MM.1S (cell line): ENCODE data around the gene GJB5.

Experiments used
- DNase-seq: peaks from one replicate; pipeline ENCODE4 v3.0.0-alpha.2; 2015
- H2AFZ ChIP-seq: fragments of 300-600 bp; sonication (generic); 2 replicates; pipeline ENCODE4 v1.6.0; 2016; ENCODE audit warnings: antibody characterized with exemption, low read length
- H3F3A ChIP-seq: fragments of 300-600 bp; sonication (generic); 2 replicates; pipeline ENCODE4 v1.6.1; 2016; ENCODE audit warnings: mild to moderate bottlenecking, antibody characterized with exemption, low read length, moderate library complexity, mixed read lengths; ENCODE audit not compliant: insufficient read depth
- H3K27ac ChIP-seq: fragments of 300-600 bp; sonication (generic); 2 replicates; pipeline ENCODE4 v1.5.1; 2016; ENCODE audit warnings: mild to moderate bottlenecking, low read length
- H3K27me3 ChIP-seq: fragments of 300-600 bp; sonication (generic); replicated peaks from 2 replicates; pipeline ENCODE4 v1.6.0; 2016; ENCODE audit warnings: low read length; ENCODE audit not compliant: insufficient read depth
- H3K36me3 ChIP-seq: fragments of 300-600 bp; sonication (generic); replicated peaks from 2 replicates; pipeline ENCODE4 v1.6.1; 2016; ENCODE audit warnings: mild to moderate bottlenecking, low read length, mixed read lengths; ENCODE audit not compliant: insufficient read depth
- H3K4me1 ChIP-seq: fragments of 300-600 bp; sonication (generic); 2 replicates; pipeline ENCODE4 v1.6.1; 2016; ENCODE audit warnings: low read length, mixed read lengths
- H3K4me2 ChIP-seq: fragments of 300-600 bp; sonication (generic); 2 replicates; pipeline ENCODE4 v1.6.0; 2016; ENCODE audit warnings: low read depth, low read length
- H3K4me3 ChIP-seq: fragments of 300-600 bp; sonication (generic); 2 replicates; pipeline ENCODE4 v1.5.1; 2016; ENCODE audit warnings: low read length, mixed read lengths
- H3K79me2 ChIP-seq: fragments of 300-600 bp; sonication (generic); 2 replicates; pipeline ENCODE4 v1.6.1; 2016; ENCODE audit warnings: mixed run types, low read length, mixed read lengths
- H3K9ac ChIP-seq: fragments of 300-600 bp; sonication (generic); 2 replicates; pipeline ENCODE4 v1.6.1; 2016; ENCODE audit warnings: low read length, mixed read lengths
- H3K9me2 ChIP-seq: fragments of 300-600 bp; sonication (generic); replicated peaks from 2 replicates; pipeline ENCODE4 v1.6.1; 2016; ENCODE audit warnings: mild to moderate bottlenecking, low read length, mixed read lengths; ENCODE audit not compliant: insufficient read depth
- H3K9me3 ChIP-seq: fragments of 300-600 bp; sonication (generic); replicated peaks from 2 replicates; pipeline ENCODE4 v1.6.1; 2016; ENCODE audit warnings: mild to moderate bottlenecking, low read length, mixed read lengths; ENCODE audit not compliant: insufficient read depth
- H4K20me1 ChIP-seq: fragments of 300-600 bp; sonication (generic); 2 replicates; pipeline ENCODE4 v1.6.1; 2016; ENCODE audit warnings: mild to moderate bottlenecking, low read length, moderate library complexity, mixed read lengths; ENCODE audit not compliant: insufficient read depth
- CTCF ChIP-seq: fragments of 300-600 bp; sonication (generic); IDR thresholded peaks from 2 replicates; pipeline ENCODE4 v1.5.1; 2016; ENCODE audit warnings: antibody characterized with exemption, low read length, mixed read lengths
- EZH2 ChIP-seq: fragments of 300-600 bp; sonication (generic); optimal IDR thresholded peaks from 2 replicates; pipeline ENCODE3; 2017; ENCODE audit warnings: low read depth, mild to moderate bottlenecking, antibody characterized with exemption, low read length, mixed read lengths
- EZH2phosphoT487 ChIP-seq: fragments of 300-600 bp; sonication (generic); IDR thresholded peaks from 2 replicates; pipeline ENCODE4 v1.6.1; 2018; ENCODE audit warnings: antibody characterized with exemption, low read length

GJB5 gene

GRCh38 chr1:34746101-34746500 lies 8.7 kb upstream of the GJB5 start:
- H3K4me2 ChIP-seq = no peak overlapping the region
- H3F3A ChIP-seq = no peaks in the 10 kb centered on the region
- H4K20me1 ChIP-seq = no peaks in the 10 kb centered on the region
- TF ChIP-seq CTCF (no peak), EZH2phosphoT487 (no peak), EZH2 (no peak)
- no peak overlapping the region for H2AFZ ChIP-seq
- no peak for DNase-seq
- no peaks in the 10 kb centered on the region for H3K9me3 ChIP-seq
- no peak overlapping the region for H3K27ac ChIP-seq
- H3K79me2 ChIP-seq = no peaks in the 10 kb centered on the region
- no peaks in the 10 kb centered on the region for H3K4me1 ChIP-seq
- H3K27me3 ChIP-seq = peaks cover 49% of the 10 kb centered on the region
- H3K9me2 ChIP-seq = no peaks in the 10 kb centered on the region
- H3K36me3 ChIP-seq = no peaks in the 10 kb centered on the region
- no peak overlapping the region for H3K9ac ChIP-seq
- no peak overlapping the region for H3K4me3 ChIP-seq

GRCh38 chr1:34746785-34747637 lies 7.8 kb upstream of the GJB5 start:
- Histone ChIP-seq H3K9ac (no peak overlapping the region), H3K9me2 (no peaks in the 10 kb centered on the region), H3K9me3 (no peaks in the 10 kb centered on the region), H3K4me1 (no peaks in the 10 kb centered on the region), H2AFZ (no peak overlapping the region), H3F3A (no peaks in the 10 kb centered on the region), H3K79me2 (no peaks in the 10 kb centered on the region), H4K20me1 (no peaks in the 10 kb centered on the region), H3K36me3 (no peaks in the 10 kb centered on the region), H3K4me2 (no peak overlapping the region), H3K4me3 (no peak overlapping the region), H3K27ac (no peak overlapping the region), H3K27me3 (peaks cover 40% of the 10 kb centered on the region)
- DNase-seq = no peak
- TF ChIP-seq EZH2 (no peak), EZH2phosphoT487 (no peak), CTCF (no peak)

GRCh38 chr1:34747638-34747941 lies 7.3 kb upstream of the GJB5 start:
- Histone ChIP-seq H3K9me2 (no peaks in the 10 kb centered on the region), H3K4me2 (no peak overlapping the region), H3K27ac (no peak overlapping the region), H3K4me1 (no peaks in the 10 kb centered on the region), H3K4me3 (no peak overlapping the region), H3K9me3 (no peaks in the 10 kb centered on the region), H3K9ac (no peak overlapping the region), H3F3A (no peaks in the 10 kb centered on the region), H2AFZ (no peak overlapping the region), H3K36me3 (no peaks in the 10 kb centered on the region), H3K27me3 (peaks cover 40% of the 10 kb centered on the region), H3K79me2 (no peaks in the 10 kb centered on the region), H4K20me1 (no peaks in the 10 kb centered on the region)
- DNase-seq = no peak
- TF ChIP-seq EZH2 = no peak
- TF ChIP-seq CTCF = no peak
- no peak for TF ChIP-seq EZH2phosphoT487
